Ovary (tissue), 3 donors: Measurements from ENCODE around the gene CARD18.

Experiments
- EP300 ChIP-seq: sonication (generic); formaldehyde crosslinking; IDR thresholded peaks from one replicate; pipeline ENCODE4 v1.6.1; 2017; ENCODE audit warnings: antibody characterized with exemption
- POLR2A ChIP-seq: fragments of 450-650 bp; IDR thresholded peaks from one replicate; pipeline ENCODE4 v1.6.1; 2017; ENCODE audit warnings: antibody characterized with exemption, mild to moderate bottlenecking, moderate library complexity
- TF ChIP-seq, protein P1 (sequence below), 3 donors: fragments of 450-650 bp in 2 of 3; fragments of 200-600 bp in 1 of 3; IDR thresholded peaks; one replicate each; pipeline versions ENCODE4 v1.5.1 to v1.8.0; 2016 to 2022; ENCODE audit warnings: antibody characterized with exemption in 3 of 3, mild to moderate bottlenecking in 1 of 3
- donor health status: DM: no; HTN: no; CAD: no.

DNA sequence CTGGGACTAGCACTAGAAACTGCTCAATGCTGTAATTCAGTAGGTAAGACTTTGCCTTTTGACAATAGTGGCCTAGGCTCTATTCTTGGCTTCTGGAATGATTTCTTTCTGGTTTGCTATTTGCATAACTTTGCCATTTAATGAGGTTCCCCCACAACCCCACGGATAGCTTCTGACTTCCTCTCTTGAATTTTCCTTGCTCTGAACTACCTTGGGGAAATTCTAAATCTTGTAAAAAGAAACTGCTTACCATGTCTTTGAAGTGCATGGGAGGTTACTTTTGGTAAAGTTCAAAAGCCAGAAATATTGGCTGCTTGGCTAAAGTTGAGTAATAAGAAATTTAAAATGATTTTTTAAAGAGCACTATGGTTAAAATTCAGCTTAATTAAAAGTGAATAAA lies 35.3 kb downstream of the CARD18 start:
- TF ChIP-seq, protein P1, sequence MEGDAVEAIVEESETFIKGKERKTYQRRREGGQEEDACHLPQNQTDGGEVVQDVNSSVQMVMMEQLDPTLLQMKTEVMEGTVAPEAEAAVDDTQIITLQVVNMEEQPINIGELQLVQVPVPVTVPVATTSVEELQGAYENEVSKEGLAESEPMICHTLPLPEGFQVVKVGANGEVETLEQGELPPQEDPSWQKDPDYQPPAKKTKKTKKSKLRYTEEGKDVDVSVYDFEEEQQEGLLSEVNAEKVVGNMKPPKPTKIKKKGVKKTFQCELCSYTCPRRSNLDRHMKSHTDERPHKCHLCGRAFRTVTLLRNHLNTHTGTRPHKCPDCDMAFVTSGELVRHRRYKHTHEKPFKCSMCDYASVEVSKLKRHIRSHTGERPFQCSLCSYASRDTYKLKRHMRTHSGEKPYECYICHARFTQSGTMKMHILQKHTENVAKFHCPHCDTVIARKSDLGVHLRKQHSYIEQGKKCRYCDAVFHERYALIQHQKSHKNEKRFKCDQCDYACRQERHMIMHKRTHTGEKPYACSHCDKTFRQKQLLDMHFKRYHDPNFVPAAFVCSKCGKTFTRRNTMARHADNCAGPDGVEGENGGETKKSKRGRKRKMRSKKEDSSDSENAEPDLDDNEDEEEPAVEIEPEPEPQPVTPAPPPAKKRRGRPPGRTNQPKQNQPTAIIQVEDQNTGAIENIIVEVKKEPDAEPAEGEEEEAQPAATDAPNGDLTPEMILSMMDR (IDR thresholded peaks at IDR 0.05) = no peak
- TF ChIP-seq POLR2A (no peak), EP300 (no peak)
